Right renal cortex interstitium (tissue), 3 donors: ENCODE measurements around the gene FERMT2. TPM values are rescaled to one million over a fixed set of nuclear protein-coding genes. Genes with fewer than 3 reads are reported as not detected.

Experiments used
- DNase-seq, 3 donors: peaks; one replicate each; pipeline ENCODE4 v3.0.0-alpha.2; 2013; ENCODE audit warnings: low read depth in 3 of 3, low spot score in 2 of 3
- polyA plus RNA-seq, 3 donors: library from polyadenylated mRNA; unstranded; fragments of 120-200 nt; gene quantifications; one replicate each; pipeline ENCODE4 v1.2.1, GENCODE V29; 2013; ENCODE audit not compliant: insufficient read length in 3 of 3

Gene FERMT2
- polyA plus RNA-seq, 3 donors, result 177 to 189 (median 185) TPM

DNA sequence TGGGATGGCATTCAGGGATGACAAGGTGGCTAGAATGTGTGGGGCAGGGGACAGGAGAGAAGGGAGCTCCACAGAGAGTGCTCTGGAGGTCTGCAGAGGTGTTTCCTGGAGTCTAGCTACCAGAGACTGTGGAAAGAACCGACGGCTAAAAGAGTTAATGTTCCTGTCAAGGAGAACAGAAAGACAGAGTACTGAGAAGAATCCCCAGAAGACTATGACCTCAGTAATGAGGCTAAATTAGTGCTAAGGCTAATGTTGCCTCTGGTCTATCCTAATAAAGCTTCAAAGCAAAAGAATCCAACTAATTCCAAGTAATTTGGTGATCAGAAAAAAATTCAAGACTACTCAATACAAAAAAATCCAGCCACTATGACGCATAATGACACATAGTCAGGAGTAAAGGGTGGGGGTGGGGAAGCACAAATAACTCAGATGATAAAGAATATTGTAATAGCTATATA lies 44.7 kb downstream of the FERMT2 start:
- no peak for DNase-seq

- no peak for DNase-seq
Measured at GRCh38 chr14:52902971-52903619, 47.8 kb downstream of the FERMT2 start.

DNA sequence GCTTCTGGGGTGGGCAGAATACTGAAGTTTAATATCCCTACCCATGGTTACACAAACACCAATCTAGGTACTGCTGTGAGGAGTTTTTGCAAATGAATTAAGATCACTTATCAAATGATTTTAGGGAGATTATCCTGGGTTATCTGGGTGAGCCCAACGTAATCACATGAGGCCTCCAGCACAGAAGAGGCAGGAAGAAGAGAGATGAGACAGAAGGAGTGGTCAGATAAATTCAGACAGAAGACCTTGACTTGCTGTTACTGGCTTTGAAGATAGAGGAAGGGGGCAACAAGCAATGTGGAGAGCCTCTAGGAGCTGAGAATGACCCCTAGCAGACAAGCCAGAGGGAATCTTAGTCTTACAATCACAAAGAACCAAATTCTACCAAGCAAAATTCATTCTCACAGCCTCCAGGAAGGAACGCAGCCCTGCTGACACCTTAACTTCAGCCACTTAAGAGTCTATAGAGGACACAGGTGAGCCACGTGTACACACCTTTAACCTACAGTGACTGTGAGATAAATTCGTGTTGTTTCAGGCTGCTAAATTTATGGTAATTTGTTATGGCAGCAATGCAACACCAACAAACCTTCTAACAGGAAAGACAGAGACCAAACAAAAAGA lies 49.4 kb downstream of the FERMT2 start:
- no peak for DNase-seq

GRCh38 chr14:52900731-52901130 lies 50.1 kb downstream of the FERMT2 start:
- no peak for DNase-seq

DNA sequence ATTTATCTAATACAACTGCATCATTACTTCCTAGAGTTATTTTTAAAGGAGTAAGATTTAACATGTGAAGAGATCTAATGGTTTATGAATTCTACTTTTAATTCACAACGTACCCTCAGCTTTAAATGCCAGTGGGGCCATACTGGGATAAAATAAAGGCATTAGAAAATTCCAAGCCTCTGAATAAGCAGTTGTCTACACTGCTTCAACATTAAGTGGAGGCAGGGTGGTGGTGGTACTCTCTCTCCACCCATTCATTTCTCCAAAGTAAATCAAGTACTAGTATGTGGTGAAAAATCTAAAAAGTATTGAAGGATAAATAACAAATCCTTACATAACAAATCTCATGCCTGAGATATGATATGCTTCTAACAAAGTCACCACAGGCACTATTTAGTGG lies 52.4 kb downstream of the FERMT2 start:
- no peak for DNase-seq

GRCh38 chr14:52895000-52895399 lies 55.9 kb downstream of the FERMT2 start:
- no peak for DNase-seq

- DNase-seq, result no peak
Measured at GRCh38 chr14:52891800-52892199, 59.0 kb downstream of the FERMT2 start.

GRCh38 chr14:52888839-52889838 lies 61.7 kb downstream of the FERMT2 start:
- DNase-seq, result no peak

GRCh38 chr14:52888159-52888558 lies 62.7 kb downstream of the FERMT2 start:
- DNase-seq, result no peak

GRCh38 chr14:52885230-52885629 lies 65.6 kb downstream of the FERMT2 start:
- DNase-seq, result no peak

- no peak for DNase-seq
Measured at GRCh38 chr14:52883658-52884057, 67.2 kb downstream of the FERMT2 start.

DNA sequence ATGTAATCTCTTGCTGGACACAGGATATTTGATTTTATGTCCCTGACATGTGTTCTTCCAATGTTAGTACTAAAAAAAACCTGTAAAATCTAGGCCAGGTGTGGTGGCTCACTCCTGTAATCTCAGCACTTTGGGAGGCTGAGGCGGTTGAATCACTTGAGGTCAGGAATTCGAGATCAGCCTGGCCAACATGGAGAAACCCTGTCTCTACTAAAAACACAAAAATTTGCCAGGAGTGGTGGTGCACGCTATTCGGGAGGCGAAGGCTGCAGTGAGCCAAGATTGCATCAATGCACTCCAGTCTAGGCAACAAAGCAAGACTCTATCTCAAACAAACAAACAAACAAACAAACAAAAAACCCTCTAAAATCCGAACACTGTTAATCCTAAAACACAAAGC lies 68.0 kb downstream of the FERMT2 start:
- DNase-seq, result no peak

GRCh38 chr14:52879958-52880357 lies 70.9 kb downstream of the FERMT2 start:
- DNase-seq, result no peak

GRCh38 chr14:52878946-52879345 lies 71.9 kb downstream of the FERMT2 start:
- DNase-seq, result no peak

GRCh38 chr14:52878469-52878868 lies 72.4 kb downstream of the FERMT2 start:
- DNase-seq, result no peak

- no peak for DNase-seq
Measured at GRCh38 chr14:52877628-52878027, 73.2 kb downstream of the FERMT2 start.

DNA sequence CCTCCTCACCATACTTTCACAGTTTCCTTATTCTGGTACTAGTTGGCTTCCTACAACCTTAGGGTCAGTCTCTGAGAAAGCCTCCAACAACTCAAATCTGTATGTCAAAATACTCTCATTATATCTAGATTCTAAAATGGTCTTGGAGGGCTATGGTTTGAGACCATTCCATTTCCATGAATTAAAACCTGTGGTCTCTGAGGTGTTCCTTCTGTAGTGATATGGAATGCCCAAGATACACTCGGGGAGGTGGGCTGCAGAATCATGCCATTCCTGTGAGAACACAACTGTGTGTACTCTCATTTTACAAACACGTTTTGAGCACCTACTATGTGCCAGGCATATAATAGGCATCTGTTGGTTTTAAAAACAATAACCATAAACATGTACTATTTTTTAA lies 74.0 kb downstream of the FERMT2 start:
- no peak for DNase-seq

- DNase-seq, result no peak
Measured at GRCh38 chr14:52876311-52876710, 74.5 kb downstream of the FERMT2 start.

- DNase-seq, result no peak
Measured at GRCh38 chr14:52875707-52876106, 75.1 kb downstream of the FERMT2 start.

GRCh38 chr14:52874389-52874788 lies 76.5 kb downstream of the FERMT2 start:
- no peak for DNase-seq

DNA sequence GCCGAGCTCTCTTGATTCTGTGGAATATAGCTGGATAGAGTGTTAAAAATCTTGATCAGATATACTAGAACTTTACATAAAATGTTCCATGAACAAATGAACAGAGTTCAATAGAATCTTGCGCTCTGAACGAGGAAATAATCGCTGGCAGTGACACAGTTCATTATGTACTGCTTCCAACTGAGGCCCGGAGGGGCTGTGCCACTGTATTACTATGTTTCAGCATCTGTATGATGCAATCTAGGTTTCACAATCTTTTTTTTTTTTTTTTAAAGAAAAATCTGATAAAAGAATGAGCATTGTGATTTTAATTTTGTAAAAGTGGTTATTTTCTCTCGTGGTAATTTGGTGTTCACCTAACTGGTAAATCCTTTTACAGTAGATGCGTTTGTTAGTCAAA lies 77.2 kb downstream of the FERMT2 start:
- DNase-seq, result no peak
